GM21360 (cell line): ENCODE measurements around the gene PALM3.
"Not testable (repeated sequence)": the region's sequence is repeated elsewhere in the genome, so short reads cannot be mapped to it uniquely, and the experiment has no call there.

Experiments
- ATAC-seq: cut with Tn5 transposase; IDR thresholded peaks from one replicate; pipeline ENCODE4 v1.9.1; 2021; ENCODE audit warnings: mild to moderate bottlenecking, moderate library complexity; ENCODE audit not compliant: unreplicated experiment

PALM3 gene

DNA sequence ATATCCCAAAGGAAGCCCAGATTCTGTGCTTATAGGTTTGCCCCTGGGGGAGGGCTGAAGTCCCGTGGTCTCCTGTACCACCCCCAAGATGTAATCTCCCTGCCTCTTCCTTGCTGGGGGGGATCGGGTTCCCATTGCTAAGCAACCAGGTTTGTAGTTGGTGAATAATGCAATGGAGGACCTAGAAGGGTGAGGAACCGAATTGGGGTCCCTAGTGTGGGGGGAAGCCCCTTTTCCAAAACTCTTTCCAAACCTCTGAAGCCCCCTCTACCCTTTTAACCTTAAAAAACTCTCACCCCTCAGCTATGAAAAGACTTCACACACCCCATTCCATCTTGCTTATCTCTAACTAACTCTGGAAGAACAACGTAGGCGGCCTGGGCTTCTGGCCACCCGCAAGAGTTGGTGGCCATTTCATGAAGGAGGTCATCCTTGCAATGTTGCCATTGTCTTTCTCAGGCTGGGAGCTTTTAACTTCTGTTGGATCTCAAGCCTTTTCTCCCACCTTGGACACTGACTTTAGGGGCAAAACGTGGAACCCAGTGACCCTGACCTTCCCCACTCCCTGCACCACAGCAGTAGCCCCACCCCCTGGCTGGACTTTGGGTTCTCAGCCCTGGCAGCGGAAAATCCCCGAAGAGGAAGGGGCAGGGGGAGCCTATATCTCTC lies 661 bp downstream of the PALM3 start:
- no peak for ATAC-seq

DNA sequence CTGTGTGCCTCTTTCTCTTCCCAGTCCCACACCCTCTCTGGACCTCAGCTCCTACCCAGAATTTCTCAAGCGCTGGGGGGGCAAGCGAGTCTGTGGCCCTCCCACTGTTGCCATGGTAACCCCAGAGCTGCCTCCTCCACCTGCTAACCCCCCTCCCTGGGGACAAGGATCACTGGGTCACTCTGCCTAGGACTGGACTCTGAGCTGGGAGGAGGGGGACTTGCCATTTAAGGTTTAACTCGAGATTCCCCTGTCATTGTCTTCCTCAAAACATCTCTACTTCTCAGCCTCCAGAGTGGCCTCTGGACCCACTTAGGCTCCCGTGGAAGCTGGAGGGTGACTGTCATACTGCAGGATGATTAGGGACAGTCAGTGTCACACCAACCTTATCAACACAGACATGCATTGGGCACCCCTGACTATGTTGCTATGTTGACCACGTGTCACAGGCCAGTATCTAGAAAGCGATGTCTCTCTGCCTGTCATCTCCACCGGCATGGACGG lies 2.2 kb downstream of the PALM3 start:
- ATAC-seq: no peak

DNA sequence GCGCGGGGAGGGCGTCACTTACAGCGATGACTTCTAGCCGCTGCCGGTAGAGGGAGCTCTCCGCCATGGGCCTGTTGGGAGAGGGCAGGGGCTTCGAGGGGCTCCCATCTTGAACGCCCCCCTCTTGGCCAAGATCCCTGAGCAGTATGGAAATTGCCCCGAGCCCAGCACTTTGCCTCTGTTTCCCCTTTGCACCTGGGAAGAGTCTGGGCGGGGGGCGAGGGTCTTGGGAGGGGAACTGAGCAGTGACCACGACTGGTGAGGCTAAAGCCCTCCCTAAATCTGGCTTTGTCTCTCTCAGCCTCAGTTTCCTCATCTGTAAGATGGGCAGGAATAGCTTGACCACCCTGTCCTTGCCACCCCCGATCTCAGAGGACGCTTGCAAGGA lies 2.8 kb downstream of the PALM3 start:
- no peak for ATAC-seq

DNA sequence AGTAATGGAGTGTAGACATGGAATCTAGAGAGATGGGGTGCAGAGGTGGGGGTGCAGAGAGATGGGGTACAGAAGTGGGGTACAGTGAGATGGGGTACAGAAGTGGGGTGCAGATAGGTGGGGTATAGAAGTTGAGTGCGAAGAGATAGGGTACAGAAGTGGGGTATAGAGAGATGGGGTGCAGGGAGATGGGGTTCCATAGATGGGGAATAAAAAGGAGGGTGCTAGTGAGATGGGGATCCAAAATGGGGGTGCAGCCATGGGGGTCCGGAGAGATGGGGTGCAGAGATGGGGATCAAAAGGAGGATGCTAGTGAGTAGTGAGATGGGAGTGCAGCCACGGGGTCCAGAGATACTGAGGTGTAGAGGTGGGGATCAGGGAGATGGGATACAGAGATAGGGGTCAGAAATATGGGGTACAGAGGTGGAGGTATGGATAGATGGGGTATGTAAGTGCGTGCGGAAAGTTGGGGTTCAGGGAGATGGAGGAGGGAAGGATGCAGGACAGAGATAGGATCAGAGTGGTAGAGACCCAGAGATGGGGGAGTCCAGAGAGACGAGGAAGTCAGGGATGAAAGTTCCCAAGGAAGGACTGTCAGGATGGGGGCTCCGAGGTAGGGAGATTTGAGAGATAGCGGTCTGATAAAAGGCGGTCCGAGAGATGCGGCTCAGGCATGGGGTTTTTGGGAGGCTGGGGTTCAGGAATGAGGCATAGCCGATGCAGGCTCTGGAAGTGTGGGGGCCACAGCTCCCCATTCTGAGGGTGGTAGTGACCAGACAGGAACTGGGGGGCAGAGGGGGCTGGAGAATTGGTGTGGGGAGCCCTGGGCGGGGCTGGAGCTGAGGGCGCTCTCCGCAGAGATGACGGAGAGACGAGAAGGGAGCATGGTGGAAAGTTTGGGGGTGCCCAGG lies 3.4 kb downstream of the PALM3 start:
- ATAC-seq: no peak

GRCh38 chr19:14056741-14057356 lies 5.0 kb downstream of the PALM3 start:
- ATAC-seq: no peak

GRCh38 chr19:14056069-14056666 lies 5.7 kb downstream of the PALM3 start:
- ATAC-seq: no peak

DNA sequence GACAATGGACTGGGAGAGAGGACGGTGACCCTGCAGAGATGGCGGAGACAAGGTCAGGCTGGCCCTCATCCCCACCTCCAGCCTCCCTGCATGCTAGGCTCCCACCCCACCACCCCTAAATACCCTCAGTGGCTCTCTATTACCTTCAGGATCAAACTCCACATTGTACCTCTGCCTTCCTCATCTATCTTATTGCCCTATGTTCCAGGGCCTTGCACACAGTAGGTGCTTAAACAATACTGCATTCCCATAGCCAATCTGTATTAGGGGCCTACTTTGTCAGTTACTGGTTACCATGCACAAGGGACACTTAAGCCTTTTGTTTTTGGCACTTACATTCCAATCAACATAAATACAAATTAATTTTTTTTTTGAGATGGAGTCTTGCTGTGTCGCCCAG lies 6.5 kb downstream of the PALM3 start:
- ATAC-seq: no peak

- ATAC-seq: no peak
Observed at GRCh38 chr19:14054721-14055120, 7.2 kb downstream of the PALM3 start.

DNA sequence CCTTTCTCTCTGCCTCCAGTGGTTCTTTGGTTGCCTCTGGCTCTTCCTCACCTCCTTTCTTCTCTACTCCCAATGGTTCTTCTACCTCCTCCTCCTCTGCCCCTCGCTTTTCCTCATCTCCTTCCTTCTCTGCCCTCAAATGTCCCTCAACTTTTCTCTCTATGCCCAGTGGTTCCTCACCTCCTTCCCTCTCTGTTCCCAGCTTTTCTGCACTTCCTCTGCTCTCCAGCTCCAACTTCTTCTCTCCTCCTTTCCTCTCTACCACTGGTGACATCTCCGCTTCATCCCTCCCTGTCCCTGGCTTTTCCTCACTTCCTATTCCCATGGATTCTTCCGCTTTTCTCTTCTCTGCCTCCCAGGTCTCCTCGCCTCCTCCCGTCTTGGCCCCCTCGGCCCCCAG lies 7.8 kb downstream of the PALM3 start:
- ATAC-seq: no peak

DNA sequence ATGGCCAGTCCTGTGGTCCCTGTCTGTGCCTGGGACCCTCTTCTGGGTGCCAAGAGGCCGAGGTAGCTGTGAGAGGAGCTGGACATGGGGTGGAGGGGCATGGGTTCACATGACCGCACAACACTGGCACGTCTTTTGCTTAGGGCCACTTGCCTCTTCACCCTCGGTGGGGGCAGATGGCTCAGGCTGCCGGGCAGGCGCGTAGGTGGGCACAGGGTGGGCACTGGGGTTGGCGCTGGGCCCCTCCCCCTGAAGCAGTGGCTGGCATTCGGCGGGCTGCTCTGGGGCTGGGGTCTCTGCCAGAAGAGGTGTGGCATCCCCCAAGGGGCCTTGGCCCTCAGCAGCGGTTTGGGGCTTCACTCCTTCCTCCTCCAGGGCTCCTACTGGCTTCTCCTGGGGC lies 8.4 kb downstream of the PALM3 start:
- no peak for ATAC-seq

DNA sequence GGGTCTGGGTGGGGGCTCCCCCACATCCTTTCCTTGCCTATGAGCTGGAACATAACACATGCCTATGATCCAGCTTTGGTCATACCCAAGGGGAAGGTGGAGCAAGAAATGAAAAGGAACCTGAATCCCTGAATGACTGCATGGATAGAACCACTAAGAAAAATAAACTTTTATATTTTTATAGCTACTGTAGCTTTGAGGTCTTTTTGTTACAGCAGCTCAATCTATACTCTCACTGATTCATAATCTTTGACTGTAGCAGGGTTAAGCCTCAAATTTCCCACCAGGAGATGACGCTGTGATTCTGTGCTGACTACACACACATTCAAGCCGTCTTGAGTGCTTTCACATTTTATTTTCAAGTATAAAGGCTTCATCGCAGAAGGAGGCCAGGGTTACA lies 8.8 kb downstream of the PALM3 start:
- ATAC-seq: no peak

- no peak for ATAC-seq
Observed at GRCh38 chr19:14052470-14052869, 9.4 kb downstream of the PALM3 start.

DNA sequence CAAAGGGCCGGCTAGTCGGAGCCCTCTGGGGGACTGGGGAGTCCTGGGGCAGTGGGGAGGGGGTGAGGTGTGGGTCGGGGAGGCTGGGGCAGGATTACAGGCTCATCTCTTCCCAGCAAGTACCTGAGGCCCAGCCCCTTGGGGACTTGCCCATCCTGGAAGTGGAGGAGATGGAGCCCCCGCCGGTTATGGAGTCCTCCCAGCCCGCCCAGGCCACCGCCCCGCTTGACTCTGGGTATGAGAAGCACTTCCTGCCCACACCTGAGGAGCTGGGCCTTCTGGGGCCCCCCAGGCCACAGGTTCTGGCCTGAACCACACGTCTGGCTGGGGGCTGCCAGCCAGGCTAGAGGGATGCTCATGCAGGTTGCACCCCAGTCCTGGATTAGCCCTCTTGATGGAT lies 9.9 kb downstream of the PALM3 start:
- no peak for ATAC-seq

- ATAC-seq: not testable (repeated sequence)
Observed at GRCh38 chr19:14050961-14051360, 10.9 kb downstream of the PALM3 start.

DNA sequence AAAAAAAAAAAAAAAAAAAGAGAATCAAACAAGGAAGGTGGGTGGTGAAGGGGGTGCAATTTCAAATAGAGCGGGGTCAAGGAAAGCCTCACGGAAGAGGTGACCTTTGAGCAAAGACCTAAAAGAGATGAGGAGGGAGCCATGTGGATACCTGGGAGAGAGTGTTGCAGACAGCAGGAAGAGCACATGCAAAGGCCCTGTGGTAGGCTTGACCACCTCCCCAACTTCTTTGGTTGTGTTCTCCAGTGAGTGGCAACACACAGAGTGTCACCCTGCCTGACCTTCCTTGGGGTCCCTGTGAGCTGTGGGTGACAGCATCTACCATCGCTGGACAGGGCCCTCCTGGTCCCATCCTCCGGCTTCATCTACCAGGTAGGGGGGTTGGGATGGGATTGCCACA lies 11.4 kb downstream of the PALM3 start:
- no peak for ATAC-seq

GRCh38 chr19:14048443-14049153 lies 13.3 kb downstream of the PALM3 start:
- no peak for ATAC-seq

- ATAC-seq: not testable (repeated sequence)
Observed at GRCh38 chr19:14047866-14048265, 14.0 kb downstream of the PALM3 start.

- not testable (repeated sequence) for ATAC-seq
Observed at GRCh38 chr19:14042659-14043608, 18.9 kb downstream of the PALM3 start.

DNA sequence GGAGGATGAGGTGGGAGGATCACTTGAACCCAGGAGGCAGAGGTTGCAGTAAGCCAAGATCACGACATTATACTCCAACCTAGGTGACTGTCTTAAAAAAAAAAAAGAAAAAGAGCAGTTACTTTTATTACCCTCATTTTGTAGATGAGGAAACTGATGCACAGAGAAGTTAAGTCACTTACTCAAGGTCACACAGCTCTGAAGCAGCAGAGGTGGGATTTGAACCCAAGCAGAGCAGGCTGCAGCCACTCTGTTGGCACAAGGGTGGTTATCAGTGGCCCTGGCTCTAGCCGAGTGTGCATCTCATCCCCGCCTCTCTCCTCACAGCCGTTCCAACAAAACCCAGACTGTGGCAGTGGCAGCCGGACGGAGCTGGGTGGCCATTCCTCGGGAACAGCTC lies 22.7 kb downstream of the PALM3 start:
- ATAC-seq: no peak

GRCh38 chr19:14035706-14036105 lies 26.2 kb downstream of the PALM3 start:
- ATAC-seq: no peak
